ENCODE measurements around the gene NAB2. TPM values are rescaled to one million over a fixed set of nuclear protein-coding genes. Genes with fewer than 3 reads are reported as not detected.

The NAB2 gene
- total and polyA plus RNA-seq, 2 of the 8 experiments (the other 6 are each of a cell fraction or from before 2014, with no cell fraction given) = 20.9 to 23.5 TPM

GRCh38 chr12:57078519-57079404 lies 10.2 kb upstream of the NAB2 start, which contains the start of gene NEMP1 (continued):
- TF ChIP-seq CHD7 (IDR thresholded peaks at IDR 0.05; ENCODE audit: insufficient replicate concordance, low read length) (no peak), TAF1 (IDR thresholded peaks at IDR 0.05; ENCODE audit: low read depth, low read length) (peak; percentile 90), SAP30 (IDR thresholded peaks at IDR 0.05; ENCODE audit: insufficient read depth, insufficient replicate concordance, low read length) (no peak), YY1 (IDR thresholded peaks at IDR 0.05; ENCODE audit: low read depth, low read length) (peak; percentile 86), SIN3A (conservative IDR thresholded peaks at IDR 0.05 in 1 of 2, IDR thresholded peaks at IDR 0.05 in 1 of 2; ENCODE audit: low read depth in 1 of 2, low read length in 2 of 2) (peak in 1 of 2 experiments; percentile 30; a peak in 2 of 4 replicates), JUND (IDR thresholded peaks at IDR 0.05; ENCODE audit: low read length) (no peak), RNF2 (IDR thresholded peaks at IDR 0.05; ENCODE audit: borderline replicate concordance, low read depth, low read length, missing control alignments, poor library complexity, severe bottlenecking) (no peak), JUN (IDR thresholded peaks at IDR 0.05; ENCODE audit: low read depth, low read length) (no peak), CHD1 (IDR thresholded peaks at IDR 0.05; ENCODE audit: low read depth, low read length) (no peak)
